ENCODE results near the gene CWF19L2.

CWF19L2 gene

DNA sequence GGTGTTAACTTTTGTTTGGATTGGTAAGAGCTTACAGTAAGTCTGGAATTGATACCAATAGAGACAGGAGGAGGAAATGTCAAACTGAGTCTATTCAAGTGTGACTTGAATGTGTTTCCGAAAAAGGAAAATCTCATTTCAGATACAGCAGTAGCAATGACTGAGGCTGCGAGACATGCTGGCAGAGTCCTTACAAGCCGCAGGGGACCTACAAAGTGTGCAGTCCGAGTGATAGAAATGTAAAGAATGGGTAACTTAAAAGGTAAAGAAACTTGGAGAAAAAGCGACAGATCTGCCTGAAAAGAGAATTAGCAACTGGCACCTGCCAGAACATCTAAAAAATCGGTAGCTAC, 444 bp downstream of the CWF19L2 start:
- Histone ChIP-seq H4K12ac (ENCODE audit: low read depth, low read length) (no peak overlapping the region), H4K8ac (ENCODE audit: low read depth, low read length) (peak overlapping the region; percentile 99), H3K4me3 (ENCODE audit: low read depth, low read length) (peak overlapping the region; percentile 79), H4K91ac (ENCODE audit: low read depth, low read length) (peak overlapping the region; percentile 78), H3K4me2 (ENCODE audit: low read length) (peak overlapping the region; percentile 80), H2AFZ (ENCODE audit: insufficient read depth, low read length, poor library complexity) (peak overlapping the region; percentile 99), H3K14ac (ENCODE audit: low read length) (peak overlapping the region; percentile 95), H3K79me2 (ENCODE audit: control insufficient read depth, insufficient read depth, low read length, poor library complexity) (peaks cover 4% of the 10 kb centered on the region), H3K27me3 (ENCODE audit: insufficient read depth, low read length) (no peaks in the 10 kb centered on the region), H3K18ac (ENCODE audit: low read length) (no peak overlapping the region), H3K36me3 (ENCODE audit: control insufficient read depth in 1 of 2, insufficient read depth in 2 of 2, low read length in 2 of 2) (peaks cover 7 to 14% of the 10 kb centered on the region in 2 experiments), H2BK12ac (ENCODE audit: low read length) (no peak overlapping the region), H2BK5ac (ENCODE audit: low read depth, low read length, poor library complexity) (no peak overlapping the region), H3K9ac (ENCODE audit: low read length) (peak overlapping the region; percentile 85), H2BK120ac (ENCODE audit: insufficient read depth, low read length, poor library complexity) (no peak overlapping the region), H3K79me1 (ENCODE audit: low read length) (peaks cover 3% of the 10 kb centered on the region), H3K23ac (ENCODE audit: low read length) (no peak overlapping the region), H3K4ac (ENCODE audit: low read depth, low read length) (peak overlapping the region; percentile 93), H2AK5ac (ENCODE audit: low read length) (no peak overlapping the region), H3K9me3 (ENCODE audit: insufficient read depth, low read depth, low read length) (no peaks in the 10 kb centered on the region), H3K4me1 (ENCODE audit: control insufficient read depth in 1 of 2, insufficient read depth in 2 of 2, low read length in 2 of 2) (no peaks in the 10 kb centered on the region), H3K27ac (ENCODE audit: low read depth, low read length) (no peak overlapping the region)
- no CpG with 5 or more reads among the region's 6 CpGs for WGBS (ENCODE audit: extremely low coverage, insufficient coverage, insufficient read length)
- DNase-seq, result peak; percentile 2 to 28

DNA sequence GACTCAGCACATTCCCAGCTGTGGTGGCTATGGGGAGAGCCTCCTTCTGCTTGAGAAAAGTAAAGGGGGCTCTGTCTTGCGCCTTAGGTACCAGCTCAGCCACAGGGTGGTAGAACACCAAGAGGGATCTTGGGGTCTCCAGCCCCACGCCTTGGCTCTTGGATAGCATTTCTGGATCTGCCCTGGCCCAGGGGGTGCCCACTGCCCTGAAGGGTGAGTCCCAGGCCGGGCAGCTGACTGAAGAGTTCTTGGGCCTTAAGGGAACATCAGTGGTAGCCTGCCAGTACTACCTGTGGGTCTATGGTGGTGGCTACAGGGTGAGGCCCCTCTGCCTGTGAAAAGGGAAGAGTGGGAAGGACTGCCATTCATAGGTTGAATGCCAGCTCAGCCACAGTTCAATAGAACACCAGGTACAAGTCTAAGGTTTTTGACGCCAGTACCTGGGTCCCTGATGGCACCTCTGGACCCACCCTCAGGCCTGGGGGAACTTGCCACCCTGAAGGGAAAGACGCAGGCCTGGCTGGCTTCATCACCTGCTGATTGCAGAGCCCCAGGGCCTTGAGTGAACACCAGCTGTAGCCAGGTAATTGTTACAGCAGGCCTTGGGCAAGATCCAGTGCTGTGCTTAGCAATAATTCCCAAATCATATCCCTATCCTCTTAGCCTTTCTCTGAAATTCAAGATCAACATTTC, 3.9 kb downstream of the CWF19L2 start:
- H3K4me1 ChIP-seq (ENCODE audit: control insufficient read depth in 1 of 2, insufficient read depth in 2 of 2, low read length in 2 of 2), result no peaks in the 10 kb centered on the region
- no peak overlapping the region for H3K14ac ChIP-seq (ENCODE audit: low read length)
- no peak overlapping the region for H2AK5ac ChIP-seq (ENCODE audit: low read length)

DNA sequence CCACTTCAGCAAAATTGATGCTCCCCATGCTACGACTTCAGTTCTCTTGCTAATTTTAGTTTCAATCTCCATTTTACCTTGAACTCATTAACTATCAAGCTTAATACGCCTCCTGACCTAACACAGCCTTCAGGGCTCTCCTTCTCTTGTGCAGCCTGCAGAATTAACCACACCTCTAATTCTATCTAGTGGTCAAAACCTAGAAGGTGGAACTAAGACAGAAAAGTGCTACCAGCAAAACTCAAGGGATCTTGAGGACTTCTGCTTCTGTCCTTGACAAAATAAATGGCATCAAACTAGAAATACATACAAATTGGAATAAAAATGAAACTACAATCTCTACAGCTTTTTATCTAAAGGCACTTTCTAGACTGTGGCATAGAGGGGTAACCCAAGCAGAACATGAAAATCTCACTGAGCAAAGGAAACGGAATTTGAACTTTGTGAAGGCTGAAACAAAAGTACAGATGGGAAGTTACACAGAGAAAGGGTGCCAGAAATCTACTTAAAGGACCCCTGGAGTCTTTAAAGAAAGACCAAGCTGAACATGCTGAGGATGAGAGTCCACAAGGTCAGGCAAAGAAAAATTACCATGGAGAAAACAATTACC, 10.7 kb downstream of the CWF19L2 start:
- H3K14ac ChIP-seq (ENCODE audit: low read length), result no peak overlapping the region
- no peak overlapping the region for H4K8ac ChIP-seq (ENCODE audit: low read depth, low read length)
- no peak overlapping the region for H2BK120ac ChIP-seq (ENCODE audit: insufficient read depth, low read length, poor library complexity)
- H3K4ac ChIP-seq (ENCODE audit: low read depth, low read length), result no peak overlapping the region
- peaks cover 2% of the 10 kb centered on the region in 2 experiments for H3K36me3 ChIP-seq (ENCODE audit: control insufficient read depth in 1 of 2, insufficient read depth in 2 of 2, low read length in 2 of 2)
- H2BK5ac ChIP-seq (ENCODE audit: low read depth, low read length, poor library complexity), result no peak overlapping the region
- no peak overlapping the region for H4K91ac ChIP-seq (ENCODE audit: low read depth, low read length)
- no peak overlapping the region for H3K18ac ChIP-seq (ENCODE audit: low read length)
- no peak for DNase-seq
- H2BK12ac ChIP-seq (ENCODE audit: low read length), result no peak overlapping the region
- WGBS (ENCODE audit: extremely low coverage, insufficient coverage, insufficient read length), result no CpG with 5 or more reads among the region's 3 CpGs
- H3K79me2 ChIP-seq (ENCODE audit: control insufficient read depth, insufficient read depth, low read length, poor library complexity), result no peaks in the 10 kb centered on the region
- no peak overlapping the region for H3K9ac ChIP-seq (ENCODE audit: low read length)
- no peaks in the 10 kb centered on the region for H3K79me1 ChIP-seq (ENCODE audit: low read length)
- no peak overlapping the region for H2AK5ac ChIP-seq (ENCODE audit: low read length)
- H3K9me3 ChIP-seq (ENCODE audit: insufficient read depth, low read depth, low read length), result no peaks in the 10 kb centered on the region
- no peaks in the 10 kb centered on the region for H3K4me1 ChIP-seq (ENCODE audit: control insufficient read depth in 1 of 2, insufficient read depth in 2 of 2, low read length in 2 of 2)
- no peak overlapping the region for H2AFZ ChIP-seq (ENCODE audit: insufficient read depth, low read length, poor library complexity)
- H3K27ac ChIP-seq (ENCODE audit: low read depth, low read length), result no peak overlapping the region
- H3K27me3 ChIP-seq (ENCODE audit: insufficient read depth, low read length), result no peaks in the 10 kb centered on the region
- no peak overlapping the region for H3K23ac ChIP-seq (ENCODE audit: low read length)
- H3K4me3 ChIP-seq (ENCODE audit: low read depth, low read length), result no peak overlapping the region
- H4K12ac ChIP-seq (ENCODE audit: low read depth, low read length), result no peak overlapping the region
- no peak overlapping the region for H3K4me2 ChIP-seq (ENCODE audit: low read length)

More for the DNA sequence above, 3.9 kb downstream of the CWF19L2 start:
- no peak overlapping the region for H2BK12ac ChIP-seq (ENCODE audit: low read length)
- no CpG with 5 or more reads among the region's 5 CpGs for WGBS (ENCODE audit: extremely low coverage, insufficient coverage, insufficient read length)
- H3K27ac ChIP-seq (ENCODE audit: low read depth, low read length), result no peak overlapping the region
- H3K27me3 ChIP-seq (ENCODE audit: insufficient read depth, low read length), result no peaks in the 10 kb centered on the region
- DNase-seq, result no peak
- H3K79me1 ChIP-seq (ENCODE audit: low read length), result peaks cover 3% of the 10 kb centered on the region
- H3K4me2 ChIP-seq (ENCODE audit: low read length), result no peak overlapping the region
- H3K36me3 ChIP-seq (ENCODE audit: control insufficient read depth in 1 of 2, insufficient read depth in 2 of 2, low read length in 2 of 2), result peaks cover 7 to 14% of the 10 kb centered on the region in 2 experiments
- no peak overlapping the region for H3K4me3 ChIP-seq (ENCODE audit: low read depth, low read length)
- no peaks in the 10 kb centered on the region for H3K9me3 ChIP-seq (ENCODE audit: insufficient read depth, low read depth, low read length)
- H3K18ac ChIP-seq (ENCODE audit: low read length), result no peak overlapping the region
- H2AFZ ChIP-seq (ENCODE audit: insufficient read depth, low read length, poor library complexity), result no peak overlapping the region
- no peak overlapping the region for H2BK5ac ChIP-seq (ENCODE audit: low read depth, low read length, poor library complexity)
- no peak overlapping the region for H4K8ac ChIP-seq (ENCODE audit: low read depth, low read length)
- H2BK120ac ChIP-seq (ENCODE audit: insufficient read depth, low read length, poor library complexity), result no peak overlapping the region
- H4K12ac ChIP-seq (ENCODE audit: low read depth, low read length), result no peak overlapping the region
- H3K4ac ChIP-seq (ENCODE audit: low read depth, low read length), result no peak overlapping the region
- H3K9ac ChIP-seq (ENCODE audit: low read length), result no peak overlapping the region
- H3K23ac ChIP-seq (ENCODE audit: low read length), result no peak overlapping the region
- H3K79me2 ChIP-seq (ENCODE audit: control insufficient read depth, insufficient read depth, low read length, poor library complexity), result peaks cover 4% of the 10 kb centered on the region
- H4K91ac ChIP-seq (ENCODE audit: low read depth, low read length), result no peak overlapping the region

DNA sequence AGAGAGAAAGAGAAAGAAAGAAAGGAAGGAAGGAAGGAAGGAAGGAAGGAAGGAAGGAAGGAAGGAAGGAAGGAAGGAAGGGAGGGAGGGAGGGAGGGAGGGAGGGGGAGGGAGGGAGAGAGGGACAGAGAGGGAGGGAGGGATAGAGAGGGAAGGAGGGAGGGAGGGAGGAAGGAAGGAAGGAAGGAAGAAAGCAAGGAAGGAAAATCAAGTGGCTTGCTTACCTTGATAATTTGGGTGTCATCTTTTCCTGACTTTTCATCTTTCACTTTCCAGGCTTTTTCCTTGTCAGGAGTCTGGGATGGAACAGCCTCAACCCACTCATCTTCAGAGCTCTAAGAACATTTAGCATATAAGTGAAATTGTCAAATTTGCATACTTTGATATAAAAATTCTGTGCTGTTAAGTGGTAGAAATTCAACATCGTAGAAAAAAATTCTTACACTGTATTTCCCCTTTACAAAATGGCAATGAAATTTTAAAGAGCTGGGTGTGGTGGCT, 14.9 kb downstream of the CWF19L2 start:
- no peak overlapping the region for H3K4ac ChIP-seq (ENCODE audit: low read depth, low read length)
- peaks cover 4 to 9% of the 10 kb centered on the region in 2 experiments for H3K36me3 ChIP-seq (ENCODE audit: control insufficient read depth in 1 of 2, insufficient read depth in 2 of 2, low read length in 2 of 2)
- no CpG with 5 or more reads among the region's 1 CpG for WGBS (ENCODE audit: extremely low coverage, insufficient coverage, insufficient read length)

More for the DNA sequence above, 14.9 kb downstream of the CWF19L2 start:
- Histone ChIP-seq H3K27me3 (ENCODE audit: insufficient read depth, low read length) (no peaks in the 10 kb centered on the region), H4K12ac (ENCODE audit: low read depth, low read length) (no peak overlapping the region), H3K14ac (ENCODE audit: low read length) (no peak overlapping the region), H2AK5ac (ENCODE audit: low read length) (no peak overlapping the region), H4K8ac (ENCODE audit: low read depth, low read length) (no peak overlapping the region), H3K4me1 (ENCODE audit: control insufficient read depth in 1 of 2, insufficient read depth in 2 of 2, low read length in 2 of 2) (no peaks in the 10 kb centered on the region), H3K4me3 (ENCODE audit: low read depth, low read length) (no peak overlapping the region), H2AFZ (ENCODE audit: insufficient read depth, low read length, poor library complexity) (no peak overlapping the region), H3K9ac (ENCODE audit: low read length) (no peak overlapping the region), H3K27ac (ENCODE audit: low read depth, low read length) (no peak overlapping the region), H2BK120ac (ENCODE audit: insufficient read depth, low read length, poor library complexity) (no peak overlapping the region), H3K9me3 (ENCODE audit: insufficient read depth, low read depth, low read length) (no peaks in the 10 kb centered on the region), H4K91ac (ENCODE audit: low read depth, low read length) (no peak overlapping the region), H3K79me2 (ENCODE audit: control insufficient read depth, insufficient read depth, low read length, poor library complexity) (no peaks in the 10 kb centered on the region), H3K18ac (ENCODE audit: low read length) (no peak overlapping the region), H3K23ac (ENCODE audit: low read length) (no peak overlapping the region), H2BK12ac (ENCODE audit: low read length) (no peak overlapping the region), H3K4me2 (ENCODE audit: low read length) (no peak overlapping the region), H2BK5ac (ENCODE audit: low read depth, low read length, poor library complexity) (no peak overlapping the region), H3K79me1 (ENCODE audit: low read length) (no peaks in the 10 kb centered on the region)
- no peak for DNase-seq

All from trophoblast cell (in vitro differentiated cells and primary cell).